CD4-positive, alpha-beta memory T cell (primary cell): ENCODE measurements around the gene TSEN54. TPM values are rescaled to one million over a fixed set of nuclear protein-coding genes. Genes with fewer than 3 reads are reported as not detected.

Source experiments
- CTCF ChIA-PET: fragments of 350-600 bp; sonication (Branson Sonifier 250); formaldehyde crosslinking; loops from one replicate; lab custom pipeline; 2021; ENCODE audit warnings: inconsistent platforms; ENCODE audit not compliant: partially characterized antibody; lab: Charles Lee
- POLR2A ChIA-PET: fragments of 350-600 bp; sonication (Branson Sonifier 250); formaldehyde crosslinking; loops from one replicate; lab custom pipeline; 2021; ENCODE audit not compliant: partially characterized antibody; lab: Charles Lee
- DNase-seq, 5 donors: peaks; one replicate each; pipeline versions ENCODE4 v3.0.0 to v3.0.0-alpha.2; 2020 to 2022; ENCODE audit warnings: mixed read lengths in 1 of 5
- H3K27ac ChIP-seq: one replicate; pipeline ENCODE4 v1.7.0; 2013; ENCODE audit warnings: low read depth, low read length
- H3K27me3 ChIP-seq: 2 replicates; pipeline ENCODE4 v1.7.0; 2013; ENCODE audit warnings: mild to moderate bottlenecking, low read length, moderate library complexity; ENCODE audit not compliant: insufficient read depth
- H3K36me3 ChIP-seq: 2 replicates; pipeline ENCODE4 v1.7.0; 2013; ENCODE audit warnings: mild to moderate bottlenecking, low read length, moderate library complexity; ENCODE audit not compliant: insufficient read depth
- H3K4me1 ChIP-seq: 2 replicates; pipeline ENCODE4 v1.7.0; 2013; ENCODE audit warnings: mild to moderate bottlenecking, low read length, moderate library complexity; ENCODE audit not compliant: insufficient read depth
- H3K4me3 ChIP-seq, 2 donors: one replicate each; pipeline ENCODE4 v1.7.0; 2013; ENCODE audit warnings: low read length in 2 of 2, mild to moderate bottlenecking in 1 of 2
- H3K9me3 ChIP-seq, 2 donors: one replicate each; pipeline ENCODE4 v1.7.0; 2013; ENCODE audit warnings: low read length in 2 of 2, control low read depth in 1 of 2; ENCODE audit not compliant: control insufficient read depth in 1 of 2
- H3K27ac Mint-ChIP-seq, 7 donors: one replicate each; pipeline ENCODE4 v1.8.0; 2020 to 2021; ENCODE audit warnings: mixed read lengths in 7 of 7, mild to moderate bottlenecking in 6 of 7, inconsistent platforms in 3 of 7, moderate library complexity in 3 of 7
- H3K27me3 Mint-ChIP-seq, 2 donors: one replicate each; pipeline ENCODE4 v1.8.0; 2020 to 2021; ENCODE audit warnings: mixed read lengths in 2 of 2
- H3K36me3 Mint-ChIP-seq, 2 donors: one replicate each; pipeline ENCODE4 v1.8.0; 2020 to 2021; ENCODE audit warnings: mixed read lengths in 2 of 2, inconsistent platforms in 1 of 2, mild to moderate bottlenecking in 1 of 2
- H3K4me1 Mint-ChIP-seq, 4 donors: one replicate each; pipeline ENCODE4 v1.8.0; 2020 to 2021; ENCODE audit warnings: mixed read lengths in 4 of 4, mild to moderate bottlenecking in 1 of 4
- H3K4me3 Mint-ChIP-seq, 8 donors: one replicate each; pipeline ENCODE4 v1.8.0; 2020 to 2021; ENCODE audit warnings: mixed read lengths in 8 of 8, mild to moderate bottlenecking in 7 of 8, moderate library complexity in 6 of 8, inconsistent platforms in 3 of 8
- H3K9me3 Mint-ChIP-seq, 8 donors: one replicate each; pipeline ENCODE4 v1.8.0; 2020 to 2021; ENCODE audit warnings: mixed read lengths in 8 of 8, mild to moderate bottlenecking in 5 of 8, inconsistent platforms in 3 of 8, moderate library complexity in 1 of 8
- intact Hi-C: fragments of 100-400 bp; cut with micrococcal nuclease; formaldehyde crosslinking; loops from one replicate; pipeline ENCODE4 v1.15.1; 2023
- polyA plus RNA-seq, 2 donors: library from polyadenylated mRNA; unstranded; fragments of 300-500 nt; fragmentation: Illumina TruSeq; gene quantifications; one replicate each; pipeline ENCODE4 v1.2.3, GENCODE V29; 2021
- total RNA-seq, 2 experiments: library from RNA; stranded (reverse); gene quantifications; one replicate each; pipeline ENCODE4 v1.2.3, GENCODE V29; 2021

Gene TSEN54
- total and polyA plus RNA-seq, 4 experiments from 2014 or later = 45.7 to 110 (median 64.8) TPM

GRCh38 chr17:75557852-75558665, 41.7 kb downstream of the TSEN54 start:
- Mint-ChIP-seq H3K9me3 (peaks cover 0 to 2% (median 0%) of the 10 kb centered on the region in 8 donors), H3K27ac (no peak overlapping the region), H3K36me3 (peaks cover 0 to 14% of the 10 kb centered on the region in 2 donors), H3K4me1 (no peaks in the 10 kb centered on the region), H3K4me3 (no peak overlapping the region), H3K27me3 (no peaks in the 10 kb centered on the region)
- no peak for DNase-seq
- Histone ChIP-seq H3K9me3 (no peaks in the 10 kb centered on the region), H3K27ac (no peak overlapping the region), H3K27me3 (no peaks in the 10 kb centered on the region), H3K4me1 (no peaks in the 10 kb centered on the region), H3K36me3 (peaks cover 2% of the 10 kb centered on the region), H3K4me3 (no peak overlapping the region)
- ChIA-PET POLR2A (no interaction called here), CTCF (no interaction called here)
- intact Hi-C loops = no loop called here

GRCh38 chr17:75558666-75559530, 42.6 kb downstream of the TSEN54 start:
- Histone ChIP-seq H3K9me3 (no peaks in the 10 kb centered on the region), H3K4me3 (no peak overlapping the region), H3K36me3 (peaks cover 9% of the 10 kb centered on the region), H3K27ac (no peak overlapping the region), H3K4me1 (no peaks in the 10 kb centered on the region), H3K27me3 (no peaks in the 10 kb centered on the region)
- H3K9me3 Mint-ChIP-seq = peaks cover 0 to 2% (median 0%) of the 10 kb centered on the region in 8 donors
- no peaks in the 10 kb centered on the region for H3K27me3 Mint-ChIP-seq
- H3K27ac Mint-ChIP-seq = no peak overlapping the region
- CTCF ChIA-PET = no interaction called here
- no peaks in the 10 kb centered on the region for H3K4me1 Mint-ChIP-seq
- POLR2A ChIA-PET = no interaction called here
- no peak overlapping the region for H3K4me3 Mint-ChIP-seq
- intact Hi-C loops = no loop called here
- H3K36me3 Mint-ChIP-seq = peaks cover 0 to 14% of the 10 kb centered on the region in 2 donors
- no peak for DNase-seq

GRCh38 chr17:75559958-75560533, 43.7 kb downstream of the TSEN54 start:
- DNase-seq = no peak
- Mint-ChIP-seq H3K36me3 (peaks cover 0 to 17% of the 10 kb centered on the region in 2 donors), H3K27me3 (no peaks in the 10 kb centered on the region), H3K4me3 (no peak overlapping the region), H3K4me1 (no peaks in the 10 kb centered on the region), H3K27ac (peak overlapping the region in 1 of 7 donors; percentile 36), H3K9me3 (peaks cover 0 to 2% (median 0%) of the 10 kb centered on the region in 8 donors)
- Histone ChIP-seq H3K4me3 (no peak overlapping the region), H3K36me3 (peaks cover 15% of the 10 kb centered on the region), H3K27ac (no peak overlapping the region), H3K27me3 (no peaks in the 10 kb centered on the region), H3K4me1 (no peaks in the 10 kb centered on the region), H3K9me3 (no peaks in the 10 kb centered on the region)
- CTCF ChIA-PET = no interaction called here
- intact Hi-C loops = no loop called here
- POLR2A ChIA-PET = no interaction called here

- intact Hi-C loops = no loop called here
- Mint-ChIP-seq H3K9me3 (peaks cover 0 to 2% (median 0%) of the 10 kb centered on the region in 8 donors), H3K4me3 (no peak overlapping the region), H3K27me3 (no peaks in the 10 kb centered on the region), H3K36me3 (peaks cover 13 to 32% of the 10 kb centered on the region in 2 donors), H3K4me1 (no peaks in the 10 kb centered on the region), H3K27ac (no peak overlapping the region)
- DNase-seq = peak in 1 of 5 donors; percentile 4
- Histone ChIP-seq H3K27me3 (no peaks in the 10 kb centered on the region), H3K27ac (no peak overlapping the region), H3K36me3 (peaks cover 15% of the 10 kb centered on the region), H3K9me3 (no peaks in the 10 kb centered on the region), H3K4me3 (no peak overlapping the region), H3K4me1 (no peaks in the 10 kb centered on the region)
- POLR2A ChIA-PET = no interaction called here
- CTCF ChIA-PET = no interaction called here
Observed at GRCh38 chr17:75561927-75562603, 45.7 kb downstream of the TSEN54 start.

GRCh38 chr17:75563063-75563758, 46.9 kb downstream of the TSEN54 start:
- H3K36me3 ChIP-seq = peaks cover 15% of the 10 kb centered on the region
- no peak for DNase-seq
- Mint-ChIP-seq H3K36me3 (peaks cover 13 to 32% of the 10 kb centered on the region in 2 donors), H3K27ac (no peak overlapping the region), H3K27me3 (no peaks in the 10 kb centered on the region), H3K9me3 (peaks cover 0 to 2% (median 0%) of the 10 kb centered on the region in 8 donors), H3K4me1 (no peaks in the 10 kb centered on the region), H3K4me3 (no peak overlapping the region)
- intact Hi-C loops = no loop called here
- no peak overlapping the region for H3K27ac ChIP-seq
- no peak overlapping the region for H3K4me3 ChIP-seq
- H3K27me3 ChIP-seq = no peaks in the 10 kb centered on the region
- POLR2A ChIA-PET = no interaction called here
- no peaks in the 10 kb centered on the region for H3K9me3 ChIP-seq
- H3K4me1 ChIP-seq = no peaks in the 10 kb centered on the region
- CTCF ChIA-PET = no interaction called here

GRCh38 chr17:75564195-75564594, 47.9 kb downstream of the TSEN54 start:
- Mint-ChIP-seq H3K27me3 (no peaks in the 10 kb centered on the region), H3K4me3 (no peak overlapping the region), H3K9me3 (peaks cover 0 to 2% (median 0%) of the 10 kb centered on the region in 8 donors), H3K4me1 (no peaks in the 10 kb centered on the region), H3K27ac (no peak overlapping the region), H3K36me3 (peaks cover 13 to 31% of the 10 kb centered on the region in 2 donors)
- no peak overlapping the region for H3K4me3 ChIP-seq
- H3K27me3 ChIP-seq = no peaks in the 10 kb centered on the region
- intact Hi-C loops = no loop called here
- ChIA-PET CTCF (no interaction called here), POLR2A (no interaction called here)
- H3K9me3 ChIP-seq = no peaks in the 10 kb centered on the region
- DNase-seq = no peak
- no peak overlapping the region for H3K27ac ChIP-seq
- no peaks in the 10 kb centered on the region for H3K4me1 ChIP-seq
- H3K36me3 ChIP-seq = peaks cover 15% of the 10 kb centered on the region
